EH (cell line): ENCODE data around the gene EPB41.
"Not testable (repeated sequence)": the region's sequence is repeated elsewhere in the genome, so short reads cannot be mapped to it uniquely, and the experiment has no call there.

Source experiments
- DNase-seq: peaks from one replicate; pipeline ENCODE4 v3.0.0-alpha.2; 2015; ENCODE audit warnings: low read depth

EPB41 gene

DNA sequence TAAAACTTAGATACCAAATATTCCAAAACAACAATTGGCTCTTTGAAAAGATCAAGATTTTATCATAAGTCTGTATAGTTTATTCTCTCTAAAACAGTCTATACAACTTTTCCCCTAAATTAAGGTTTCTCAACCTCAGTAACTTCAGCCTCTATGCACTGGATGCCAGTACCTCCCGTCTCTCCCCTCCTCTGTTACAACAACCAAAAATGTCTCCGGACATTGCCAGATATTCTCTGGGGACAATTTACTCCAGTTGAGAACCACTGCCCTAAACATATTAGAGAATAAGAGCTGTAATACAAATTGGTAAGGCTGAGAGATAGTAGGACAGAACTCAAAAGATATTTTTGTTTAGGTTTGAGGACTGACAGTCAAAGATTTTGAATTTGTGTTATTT, 137.7 kb downstream of the EPB41 start:
- no peak for DNase-seq

DNA sequence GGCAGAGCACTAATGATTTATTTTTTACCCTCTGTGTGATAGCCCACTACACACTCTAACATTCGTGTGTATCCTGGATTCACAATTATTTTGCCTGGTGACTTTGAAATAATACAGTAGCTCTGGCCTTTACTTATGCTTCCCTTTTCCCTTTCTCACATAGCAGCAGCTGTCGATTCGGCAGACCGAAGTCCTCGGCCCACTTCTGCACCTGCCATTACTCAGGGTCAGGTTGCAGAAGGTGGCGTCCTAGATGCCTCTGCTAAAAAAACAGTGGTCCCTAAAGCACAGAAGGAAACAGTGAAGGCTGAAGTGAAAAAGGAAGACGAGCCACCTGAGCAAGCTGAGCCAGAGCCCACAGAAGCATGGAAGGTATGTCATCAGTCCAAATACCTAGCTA, 138.6 kb downstream of the EPB41 start:
- DNase-seq = no peak

DNA sequence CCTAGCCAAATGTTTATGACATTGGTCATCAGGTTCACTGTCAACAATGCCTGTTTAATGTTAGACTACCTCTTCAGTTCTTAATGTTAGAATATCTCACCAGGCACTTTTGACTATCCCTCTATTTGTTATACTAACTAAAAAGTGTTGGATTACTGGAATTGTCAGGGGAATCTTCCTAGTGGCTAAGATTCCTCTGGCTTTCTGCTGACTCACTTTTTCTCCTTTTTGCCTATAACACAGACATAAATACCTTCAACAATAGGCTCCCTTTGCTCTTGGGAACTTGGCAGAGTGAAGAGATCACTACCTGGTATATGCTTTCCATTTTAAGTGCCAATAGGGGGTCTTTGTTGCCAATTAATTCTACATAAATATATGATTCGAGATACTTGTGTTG, 140.8 kb downstream of the EPB41 start:
- DNase-seq = peak; percentile 9

DNA sequence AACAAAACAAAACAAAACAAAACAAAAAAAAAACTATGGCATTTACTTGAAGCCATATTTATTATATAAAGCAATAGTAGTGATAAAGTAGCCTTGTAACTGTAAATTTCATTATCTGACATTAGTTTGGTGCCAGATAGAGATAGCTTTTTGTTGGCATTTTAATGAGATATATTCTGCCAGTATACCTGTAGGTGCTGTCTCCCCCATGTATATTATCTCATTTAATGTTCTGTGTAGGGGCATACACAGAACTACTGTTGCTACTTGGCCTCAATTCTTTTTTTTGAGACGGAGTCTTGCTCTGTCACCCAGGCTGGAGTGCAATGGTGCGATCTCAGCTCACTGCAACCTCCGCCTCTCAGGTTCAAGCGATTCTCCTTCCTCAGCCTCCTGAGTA, 141.9 kb downstream of the EPB41 start:
- DNase-seq = no peak

DNA sequence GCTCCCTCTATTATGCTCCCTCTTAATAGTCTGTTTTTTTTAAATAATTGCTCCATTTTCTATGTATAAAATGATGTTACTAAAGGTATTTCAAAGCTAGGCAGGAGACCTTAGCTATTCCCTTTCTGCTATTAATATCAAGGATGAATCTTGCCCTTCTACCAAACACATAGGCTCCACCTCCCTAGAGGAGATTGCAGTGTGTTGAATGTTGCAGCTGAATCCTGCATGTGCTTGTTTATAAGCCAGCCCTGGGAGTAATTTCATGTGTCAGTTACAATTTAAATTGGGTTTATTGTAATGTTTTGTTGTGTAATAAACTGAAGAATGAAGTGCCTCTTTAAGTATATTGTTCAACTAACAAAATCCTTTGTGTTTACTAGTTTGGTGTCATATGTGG, 143.3 kb downstream of the EPB41 start:
- no peak for DNase-seq

DNA sequence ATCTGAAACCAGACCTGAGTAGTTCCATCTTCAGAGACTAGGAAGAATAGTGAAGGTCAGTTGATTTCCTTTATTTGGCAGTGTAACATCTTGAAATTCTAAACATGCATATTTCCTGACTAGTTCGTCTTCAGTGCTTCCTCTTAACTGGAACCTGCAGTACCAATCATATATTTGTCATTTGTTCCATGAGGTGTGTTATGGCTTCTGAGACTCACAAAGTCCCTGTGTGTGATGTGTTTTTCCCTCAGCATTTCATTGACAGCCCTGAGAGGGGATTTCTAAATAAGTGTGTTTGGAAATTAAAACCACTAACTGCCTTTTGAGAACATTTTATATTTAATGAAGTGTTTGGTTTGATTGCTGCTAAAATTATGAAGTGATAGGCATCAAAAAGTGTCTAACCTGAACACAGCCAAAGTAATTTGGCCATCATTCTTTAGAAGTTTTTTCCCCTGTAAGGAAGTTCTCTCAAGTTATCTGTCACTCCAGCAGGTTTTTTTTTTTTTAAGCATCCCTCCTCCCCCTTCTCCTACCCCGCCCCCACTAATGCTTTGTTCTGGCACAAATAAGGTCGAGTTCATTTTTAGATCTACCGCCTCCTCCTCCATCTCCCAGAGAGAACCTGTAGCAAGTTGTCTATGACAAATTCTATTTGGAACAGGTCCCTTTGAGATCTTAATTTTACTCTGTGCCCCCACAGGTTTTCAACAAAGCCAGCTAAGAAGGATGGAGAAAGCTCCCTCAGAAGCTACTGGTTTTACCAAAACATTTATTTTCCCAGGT, 148.0 kb downstream of the EPB41 start:
- no peak for DNase-seq

DNA sequence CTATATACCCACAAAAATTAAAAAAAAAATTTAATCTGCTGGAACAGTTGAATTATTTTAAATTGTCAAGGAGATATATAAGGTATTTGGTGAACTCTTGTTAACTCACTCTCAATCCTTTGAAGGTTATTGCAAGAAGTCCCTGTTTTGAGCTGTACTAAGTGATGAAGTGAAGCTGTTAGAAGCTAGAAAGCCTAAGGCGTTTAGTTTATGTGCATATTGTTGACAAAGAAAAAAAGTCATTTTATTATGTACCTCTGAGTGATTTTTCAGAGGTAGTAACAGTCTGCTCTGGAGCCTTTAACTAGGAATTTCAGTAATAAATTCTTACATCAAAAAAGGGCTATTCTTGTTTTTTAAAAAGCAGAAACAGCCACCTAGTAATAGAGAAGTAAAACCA, 149.7 kb downstream of the EPB41 start:
- no peak for DNase-seq

DNA sequence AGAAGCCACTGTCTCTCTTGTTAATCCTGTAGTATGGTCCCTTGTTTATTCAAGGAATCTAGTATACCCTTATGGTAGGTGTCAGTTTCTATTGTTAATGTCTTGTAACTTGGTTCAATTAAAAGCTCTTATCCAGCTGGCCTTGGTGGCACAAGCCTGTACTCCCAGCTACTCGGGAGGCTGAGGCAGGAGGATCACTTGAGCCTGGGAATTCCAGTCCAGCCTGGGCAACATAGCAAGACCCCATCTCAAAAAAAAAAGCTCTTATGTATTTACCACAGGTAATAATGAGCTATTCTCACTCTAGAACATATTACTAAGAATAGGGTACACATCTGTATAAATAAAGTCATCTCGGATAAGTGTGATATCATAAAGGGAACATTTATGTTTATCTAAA, 162.8 kb downstream of the EPB41 start:
- DNase-seq = no peak

DNA sequence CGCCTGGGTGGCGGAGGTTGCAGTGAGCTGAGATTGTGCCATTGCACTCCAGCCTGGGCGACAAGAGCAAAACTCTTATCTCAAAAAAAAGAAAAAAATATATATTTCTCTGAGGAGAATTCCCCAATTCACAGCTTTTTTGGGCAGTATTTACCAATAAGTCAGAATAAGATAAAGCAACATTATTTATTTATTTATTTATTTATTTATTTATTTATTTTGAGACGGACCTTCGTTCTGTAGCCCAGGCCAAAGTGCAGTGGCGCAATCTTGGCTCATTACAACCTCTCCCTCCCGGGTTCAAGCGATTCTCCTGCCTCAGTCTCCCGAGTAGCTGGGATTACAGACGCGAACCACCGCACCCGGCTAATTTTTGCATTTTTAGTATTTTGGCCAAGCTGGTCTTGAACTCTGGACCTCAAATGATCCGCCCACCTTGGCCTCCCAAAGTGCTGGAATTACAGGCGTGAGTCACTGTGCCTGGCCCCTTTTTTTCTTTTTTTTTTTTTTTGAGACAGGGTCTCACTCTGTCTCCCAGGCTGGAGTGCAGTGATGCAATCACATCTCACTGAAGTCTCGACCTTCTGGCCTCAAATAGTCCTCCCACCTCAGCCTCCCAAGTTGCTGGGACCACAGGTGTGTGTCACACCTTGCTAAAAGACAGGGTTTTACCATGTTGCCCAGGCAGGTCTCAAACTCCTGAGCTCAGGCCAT, 165.7 kb downstream of the EPB41 start:
- not testable (repeated sequence) for DNase-seq

DNA sequence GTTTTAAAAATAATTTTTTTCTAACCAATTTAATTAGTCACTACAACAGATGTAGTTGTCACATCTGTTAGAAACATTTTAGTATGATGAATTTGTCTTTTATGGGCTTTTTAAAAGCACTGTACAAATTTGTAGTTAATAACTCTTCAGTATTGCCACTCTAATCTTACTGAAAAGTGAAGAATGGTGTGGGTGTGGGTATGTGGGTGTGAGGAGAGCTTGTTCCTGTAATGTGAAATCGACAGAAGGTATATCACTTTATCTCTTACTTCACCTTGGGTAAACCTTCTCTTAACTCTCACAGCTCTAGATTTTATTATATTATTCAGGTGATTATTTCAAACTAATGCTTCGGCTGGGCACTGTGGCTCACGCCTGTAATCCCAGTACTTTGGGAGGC, 166.8 kb downstream of the EPB41 start:
- no peak for DNase-seq

DNA sequence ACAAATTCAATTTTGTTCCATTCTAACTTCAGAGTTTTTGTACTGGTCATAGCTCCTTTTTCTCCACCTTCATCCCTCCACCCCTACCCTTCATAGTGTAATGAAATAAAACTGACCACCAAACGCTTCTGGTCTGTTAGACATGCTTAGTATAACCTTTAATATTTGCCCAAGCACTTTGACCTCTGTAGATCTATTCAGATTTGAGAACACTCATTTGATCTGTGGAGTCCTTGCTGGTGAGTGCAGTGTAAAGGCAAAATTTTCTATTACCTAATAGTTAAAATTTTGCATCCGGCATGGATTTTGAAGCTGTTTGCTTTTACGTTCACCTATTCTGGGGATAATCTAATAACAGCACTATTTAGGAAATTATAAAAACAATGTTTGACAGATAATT, 168.2 kb downstream of the EPB41 start:
- no peak for DNase-seq

DNA sequence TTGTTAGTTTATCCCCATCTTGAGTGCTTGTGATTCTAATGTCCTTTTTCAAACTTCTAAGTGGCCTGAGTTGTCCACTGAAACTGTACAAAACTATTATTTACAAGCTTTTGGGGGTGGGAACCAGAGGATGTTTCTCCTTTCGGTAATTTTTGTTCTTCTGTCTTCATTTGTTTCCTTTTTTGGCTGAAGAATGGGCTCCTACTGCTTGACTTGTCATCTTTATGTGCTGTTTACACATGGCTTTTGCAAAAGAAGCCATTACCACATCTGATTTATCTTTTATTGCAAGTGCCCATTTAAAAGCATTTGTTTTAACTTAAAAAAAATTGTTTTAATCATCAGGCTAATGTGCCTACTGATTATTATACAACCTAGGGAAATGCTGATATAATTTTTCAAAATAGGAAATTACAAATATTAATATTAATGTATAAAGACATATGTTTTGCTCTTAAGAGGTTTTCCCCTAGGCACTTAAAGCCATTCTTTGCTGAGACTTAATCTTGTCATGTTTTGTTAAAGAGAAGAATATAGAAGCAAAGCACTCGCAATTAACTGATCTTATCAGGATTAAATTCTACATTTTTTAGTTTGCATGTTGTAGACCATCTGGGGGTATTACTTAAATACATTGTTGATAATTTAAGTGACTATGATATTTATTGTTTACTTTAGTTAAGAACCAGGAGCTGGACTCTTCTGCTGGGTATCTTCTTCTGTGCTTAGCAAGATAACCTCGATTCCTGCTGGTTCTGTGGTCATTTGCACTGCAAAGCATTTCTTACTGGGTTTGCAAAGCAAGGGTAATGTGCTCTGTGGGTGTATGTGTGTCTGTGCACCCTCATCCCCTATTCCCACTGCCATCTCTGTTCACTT, 169.2 kb downstream of the EPB41 start:
- DNase-seq = peak; percentile 63

DNA sequence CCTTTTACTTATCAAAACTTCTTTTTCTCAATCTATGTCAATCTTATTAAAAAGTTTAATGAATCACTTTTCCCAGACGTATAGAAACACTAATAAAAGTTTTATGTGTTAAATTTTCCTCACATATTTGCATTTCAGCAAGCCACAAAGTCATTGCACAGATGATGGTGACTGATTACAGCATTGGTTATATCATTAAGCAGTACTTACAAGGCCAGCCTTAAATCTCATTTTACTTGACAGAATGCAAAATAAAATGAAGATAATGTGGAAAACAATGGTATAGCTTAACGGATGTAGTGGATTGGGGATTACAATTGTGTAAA, 169.8 kb downstream of the EPB41 start:
- DNase-seq = peak; percentile 17

DNA sequence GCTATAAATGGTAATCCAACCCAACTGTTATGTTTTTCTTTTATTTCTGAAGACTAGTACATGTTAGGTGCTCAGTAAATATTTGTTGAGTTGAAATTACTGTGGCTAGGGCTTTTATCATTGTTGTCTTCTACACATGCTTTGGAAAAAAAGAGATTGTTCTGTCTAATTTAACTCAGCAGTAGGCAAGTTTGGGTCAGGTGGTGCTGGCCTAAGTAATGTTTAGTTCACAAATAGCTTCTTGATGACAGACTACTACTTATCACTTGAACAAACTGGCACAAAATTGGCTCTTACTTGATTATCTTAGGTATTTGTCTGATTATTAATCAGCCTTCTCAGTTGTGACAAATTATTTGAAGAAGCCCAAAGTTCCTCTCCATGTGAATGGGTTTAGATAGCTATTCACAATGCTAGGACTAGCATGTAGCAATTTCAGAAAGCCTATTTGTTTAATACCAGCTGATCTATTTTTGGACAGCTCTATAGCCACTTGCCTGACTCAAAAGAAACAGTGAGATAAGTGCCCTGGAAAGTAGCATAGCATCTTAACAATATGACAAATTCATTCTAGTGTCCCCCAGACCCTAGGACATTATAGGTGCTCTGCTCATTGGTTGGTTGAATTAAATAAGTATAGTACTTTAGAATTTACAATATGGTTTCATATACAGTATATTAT, 176.7 kb downstream of the EPB41 start:
- no peak for DNase-seq

DNA sequence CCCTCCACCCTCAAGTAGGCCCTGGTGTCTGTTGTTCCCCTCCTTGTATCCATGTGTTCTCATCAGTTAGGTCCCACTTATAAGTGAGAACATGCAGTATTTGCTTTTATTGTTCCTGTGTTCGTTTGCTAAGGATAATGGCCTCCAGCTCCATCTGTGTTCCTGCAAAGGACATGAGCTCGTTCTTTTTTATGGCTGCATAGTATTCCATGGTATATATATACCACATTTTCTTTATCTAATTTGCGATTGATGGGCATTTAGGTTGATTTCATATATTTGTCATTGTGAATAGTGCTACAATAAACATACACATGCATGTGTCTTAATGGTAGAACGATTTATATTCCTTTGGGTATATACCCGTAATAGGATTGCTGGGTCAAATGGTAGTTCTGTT, 178.3 kb downstream of the EPB41 start:
- not testable (repeated sequence) for DNase-seq

DNA sequence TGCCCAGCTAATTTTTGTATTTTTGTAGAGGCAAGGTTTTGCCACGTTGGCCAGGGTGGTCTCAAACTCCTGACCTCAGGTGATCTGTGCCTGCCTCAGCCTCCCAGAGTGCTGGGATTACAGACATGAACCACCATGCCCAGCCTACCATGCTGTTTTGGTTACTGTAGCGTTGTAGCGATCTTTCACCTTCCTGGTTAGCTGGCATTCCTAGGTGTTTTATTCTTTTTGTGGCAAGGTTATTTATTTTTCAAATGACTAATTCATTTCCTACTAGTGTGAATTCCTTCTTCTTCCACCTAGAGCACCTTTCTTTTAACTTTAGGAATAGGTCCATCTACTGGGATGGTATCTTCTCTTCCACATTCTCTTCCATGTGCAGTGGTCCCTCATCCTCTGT, 180.1 kb downstream of the EPB41 start:
- DNase-seq = no peak

DNA sequence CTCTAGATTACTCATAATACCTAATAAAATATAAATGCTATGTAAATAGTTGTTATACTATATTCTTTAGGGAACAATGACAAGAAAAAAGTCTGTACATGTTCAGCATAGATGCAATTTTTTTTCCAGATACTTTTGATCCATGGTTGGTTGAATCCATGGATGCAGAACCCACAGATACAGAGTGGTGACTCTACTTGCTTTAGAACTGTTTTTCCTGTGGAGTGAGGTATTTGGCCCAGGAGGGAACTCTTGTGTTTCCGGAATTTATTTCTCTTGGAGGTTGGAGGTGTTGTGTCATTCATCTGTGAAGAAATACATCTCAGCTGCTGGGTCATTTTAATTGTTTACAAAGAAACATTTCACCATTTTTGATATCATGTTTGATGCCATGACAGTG, 180.6 kb downstream of the EPB41 start:
- no peak for DNase-seq

DNA sequence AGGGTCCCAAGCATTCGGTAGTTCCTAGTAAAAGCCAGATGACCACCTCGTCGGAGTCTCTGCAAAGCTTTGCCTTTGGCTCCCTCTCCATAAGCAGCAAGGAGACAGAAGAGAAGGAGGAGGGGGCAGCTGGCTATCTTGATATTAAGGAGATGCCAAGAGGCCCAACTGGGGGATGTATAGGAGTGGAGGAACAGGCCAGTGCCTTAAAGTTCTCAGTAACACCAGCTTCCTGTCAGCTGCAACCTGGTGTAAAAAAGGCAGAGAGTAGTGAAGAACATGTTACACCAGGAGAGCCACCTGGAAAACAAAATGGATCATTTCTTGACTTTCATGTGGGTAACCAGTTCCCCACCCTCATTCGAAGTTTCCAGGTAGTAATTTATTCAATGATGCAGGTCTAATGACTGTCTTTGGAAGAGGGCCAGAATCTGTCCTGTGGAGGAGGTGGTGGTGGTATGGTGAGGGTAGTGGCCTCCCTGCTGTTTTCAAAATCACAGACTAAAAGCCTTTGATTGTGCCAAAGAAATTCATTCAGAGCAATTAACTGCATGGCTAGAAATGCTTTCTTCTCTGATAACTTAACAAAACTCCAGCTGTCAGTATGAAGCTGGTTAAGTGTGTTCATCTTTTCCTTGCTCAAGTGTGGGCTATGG, 182.0 kb downstream of the EPB41 start:
- no peak for DNase-seq

DNA sequence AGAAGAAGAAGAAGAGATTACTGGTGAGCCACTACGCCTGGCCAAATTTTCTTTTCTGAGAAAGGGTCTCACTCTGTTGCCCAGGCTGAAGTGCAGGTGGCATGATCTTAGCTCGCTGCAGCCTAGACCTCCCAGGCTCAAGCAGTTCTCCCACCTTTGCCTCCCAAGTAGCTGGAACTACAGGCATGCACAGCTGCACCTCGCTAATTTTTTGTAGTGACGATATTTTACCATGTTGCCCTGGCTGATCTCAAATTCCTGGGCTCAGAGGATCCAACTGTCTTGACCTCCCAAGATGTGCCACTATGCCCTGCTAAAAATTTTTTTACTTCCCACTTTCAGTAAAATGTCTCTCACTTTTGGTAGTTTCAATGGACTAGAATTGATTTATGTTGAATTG, 184.9 kb downstream of the EPB41 start:
- DNase-seq = no peak

DNA sequence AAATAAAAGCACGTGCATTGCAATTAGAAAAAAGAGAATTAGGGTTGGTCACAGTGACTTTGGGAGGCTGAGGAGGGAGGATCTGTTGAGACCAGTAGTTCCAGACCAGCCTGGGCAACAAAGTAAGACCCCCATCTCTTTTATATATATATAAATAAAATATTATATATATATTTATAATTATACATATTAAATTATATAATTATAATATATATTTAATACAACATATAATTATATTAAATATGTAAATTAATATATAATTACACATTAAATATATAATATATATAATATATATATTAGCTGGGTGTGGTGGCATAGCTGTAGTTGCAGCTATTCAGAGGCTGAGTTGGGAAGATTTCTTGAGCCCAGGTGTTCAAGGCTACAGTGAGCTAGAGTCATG, 186.1 kb downstream of the EPB41 start:
- DNase-seq = no peak

DNA sequence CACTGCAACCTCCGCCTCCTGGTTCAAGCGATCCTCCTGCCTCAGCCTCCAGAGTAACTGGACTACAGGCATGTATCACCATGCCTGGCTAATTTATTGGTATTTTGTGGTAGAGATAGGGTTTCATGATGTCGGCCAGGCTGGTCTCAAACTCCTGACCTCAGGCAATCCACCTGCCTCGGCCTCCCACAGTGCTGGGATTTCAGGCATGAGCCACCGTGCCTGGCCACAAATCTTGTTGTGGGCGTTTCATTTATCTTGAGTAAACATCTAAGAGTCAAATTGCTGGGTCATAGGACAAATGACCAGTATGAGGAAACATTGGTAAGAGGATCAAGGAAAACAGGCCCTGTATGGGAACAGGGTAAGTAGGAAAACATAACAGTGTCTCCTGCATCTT, 191.5 kb downstream of the EPB41 start:
- peak; percentile 13 for DNase-seq

DNA sequence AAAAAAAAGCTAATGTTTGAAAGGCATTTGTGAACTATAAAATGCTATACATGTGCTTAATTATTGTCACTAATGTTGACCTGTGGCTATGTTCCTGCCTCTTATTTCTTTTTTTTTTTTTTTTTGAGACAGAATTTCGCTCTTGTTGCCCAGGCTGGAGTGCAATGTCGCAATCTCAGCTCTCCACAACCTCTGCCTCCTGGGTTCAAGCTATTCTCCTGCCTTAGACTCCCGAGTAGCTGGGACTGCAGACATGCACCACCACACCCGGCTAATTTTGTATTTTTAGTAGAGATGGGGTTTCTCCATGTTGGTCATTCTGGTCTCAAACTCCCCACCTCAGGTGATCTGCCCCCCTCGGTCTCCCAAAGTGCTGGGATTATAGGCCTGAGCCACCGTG, 193.7 kb downstream of the EPB41 start:
- DNase-seq = not testable (repeated sequence)
